ENCODE measurements around the gene RBM4.

The RBM4 gene

GRCh38 chr11:66649903-66650302 lies 11.4 kb downstream of the RBM4 start:
- in situ Hi-C loops (cut with MboI; ENCODE audit: low sequenced_read_pairs) = no loop called here

GRCh38 chr11:66651016-66651415 lies 12.5 kb downstream of the RBM4 start:
- in situ Hi-C loops (cut with MboI; ENCODE audit: low sequenced_read_pairs) = no loop called here

- in situ Hi-C loops (cut with MboI; ENCODE audit: low sequenced_read_pairs) = no loop called here
Observed at GRCh38 chr11:66652651-66653050, 14.1 kb downstream of the RBM4 start.

- in situ Hi-C loops (cut with MboI; ENCODE audit: low sequenced_read_pairs) = no loop called here
Observed at GRCh38 chr11:66653123-66653522, 14.6 kb downstream of the RBM4 start.

GRCh38 chr11:66659763-66660162 lies 21.3 kb downstream of the RBM4 start:
- in situ Hi-C loops (cut with MboI; ENCODE audit: low sequenced_read_pairs) = no loop called here

GRCh38 chr11:66663741-66664296 lies 25.3 kb downstream of the RBM4 start:
- in situ Hi-C loops (cut with MboI; ENCODE audit: low sequenced_read_pairs) = no loop called here

- in situ Hi-C loops (cut with MboI; ENCODE audit: low sequenced_read_pairs) = no loop called here
Observed at GRCh38 chr11:66665369-66665768, 26.9 kb downstream of the RBM4 start.

- in situ Hi-C loops (cut with MboI; ENCODE audit: low sequenced_read_pairs) = no loop called here
Observed at GRCh38 chr11:66670816-66671215, 32.3 kb downstream of the RBM4 start.

- in situ Hi-C loops (cut with MboI; ENCODE audit: low sequenced_read_pairs) = no loop called here
Observed at GRCh38 chr11:66674964-66675602, 36.6 kb downstream of the RBM4 start.

- in situ Hi-C loops (cut with MboI; ENCODE audit: low sequenced_read_pairs) = no loop called here
Observed at GRCh38 chr11:66676282-66676919, 37.9 kb downstream of the RBM4 start.

- in situ Hi-C loops (cut with MboI; ENCODE audit: low sequenced_read_pairs) = no loop called here
Observed at GRCh38 chr11:66676931-66677598, 38.6 kb downstream of the RBM4 start.

GRCh38 chr11:66677599-66678375 lies 39.3 kb downstream of the RBM4 start, which contains the start of gene RBM4B:
Gene RBM4B (minus strand): TSS chr11:66677887. CDS start chr11:66677079, 808 bp downstream.
- in situ Hi-C loops (cut with MboI; ENCODE audit: low sequenced_read_pairs) = no loop called here

GRCh38 chr11:66680966-66681645 lies 42.6 kb downstream of the RBM4 start:
- in situ Hi-C loops (cut with MboI; ENCODE audit: low sequenced_read_pairs) = loop anchor here (10.0 kb wide), 2 partner anchors 106 to 276 kb away; no protein-coding TSS in a partner anchor

GRCh38 chr11:66683877-66684276 lies 45.4 kb downstream of the RBM4 start:
- in situ Hi-C loops (cut with MboI; ENCODE audit: low sequenced_read_pairs) = loop anchor here (10.0 kb wide), 2 partner anchors 109 to 279 kb away; no protein-coding TSS in a partner anchor

- in situ Hi-C loops (cut with MboI; ENCODE audit: low sequenced_read_pairs) = loop anchor here (10.0 kb wide), 2 partner anchors 110 to 280 kb away; no protein-coding TSS in a partner anchor
Observed at GRCh38 chr11:66684635-66685034, 46.1 kb downstream of the RBM4 start.

- in situ Hi-C loops (cut with MboI; ENCODE audit: low sequenced_read_pairs) = loop anchor here (10.0 kb wide), 2 partner anchors 111 to 281 kb away; no protein-coding TSS in a partner anchor
Observed at GRCh38 chr11:66685276-66686099, 47.0 kb downstream of the RBM4 start.

- in situ Hi-C loops (cut with MboI; ENCODE audit: low sequenced_read_pairs) = loop anchor here (10.0 kb wide), 2 partner anchors 111 to 281 kb away; no protein-coding TSS in a partner anchor
Observed at GRCh38 chr11:66686100-66686785, 47.7 kb downstream of the RBM4 start.

Data from HL-60/S4 (cell line).